Transverse colon (tissue), 4 donors: ENCODE data around the gene TPSD1.
"Not testable (repeated sequence)": the region's sequence is repeated elsewhere in the genome, so short reads cannot be mapped to it uniquely, and the experiment has no call there.

Source experiments
- CTCF ChIP-seq, 5 experiments: fragments of 200-600 bp in 3 of 5; fragments of 450-650 bp in 2 of 5; sonication (generic) in 3 of 5; IDR thresholded peaks; 1 replicate in 2 of 5; 2 replicates in 3 of 5; pipeline ENCODE4 v1.5.1; 2016 to 2017; ENCODE audit warnings: antibody characterized with exemption in 5 of 5, inconsistent platforms in 3 of 5, mild to moderate bottlenecking in 2 of 5, moderate library complexity in 1 of 5
- EP300 ChIP-seq: sonication (generic); formaldehyde crosslinking; IDR thresholded peaks from one replicate; pipeline ENCODE4 v1.6.1; 2017; ENCODE audit warnings: antibody characterized with exemption, low read depth
- POLR2A ChIP-seq: fragments of 450-650 bp; IDR thresholded peaks from one replicate; pipeline ENCODE4 v1.6.1; 2016; ENCODE audit warnings: antibody characterized with exemption, mild to moderate bottlenecking, moderate library complexity
- POLR2AphosphoS5 ChIP-seq, 3 donors: sonication (generic); formaldehyde crosslinking; IDR thresholded peaks; one replicate each; pipeline ENCODE4 v1.6.1; 2016; ENCODE audit warnings: antibody characterized with exemption in 3 of 3

- TF ChIP-seq CTCF (IDR thresholded peaks at IDR 0.05); EP300; POLR2AphosphoS5 (IDR thresholded peaks at IDR 0.05); POLR2A: not testable (repeated sequence)
These were observed 17.0 kb upstream of the TPSD1 start for GRCh38 chr16:1238909-1239308.
